ENCODE data around the gene EPHB1.

EPHB1 gene

DNA sequence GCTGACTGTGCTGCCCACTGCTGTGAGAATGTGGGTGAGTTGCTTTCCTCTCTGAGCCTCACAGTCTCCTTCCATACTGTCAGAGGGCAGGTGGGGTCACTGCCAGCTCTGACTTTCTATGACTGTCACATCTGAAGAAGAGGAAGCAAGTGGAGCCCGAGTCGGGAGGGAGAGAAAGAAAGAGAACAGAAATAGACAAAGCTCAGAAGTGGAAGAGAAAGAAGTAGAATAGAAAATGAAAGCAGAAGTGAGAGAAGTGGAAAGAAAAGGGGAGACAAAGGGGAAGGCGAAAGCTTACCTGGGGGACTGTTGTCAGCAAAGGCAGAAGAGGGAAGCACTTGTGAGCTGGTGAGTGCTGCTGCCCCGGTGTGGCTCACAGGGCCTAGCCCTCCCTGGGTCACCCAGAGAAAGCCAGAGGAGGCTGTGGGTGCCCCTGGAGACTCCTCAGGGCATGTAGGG lies 57.9 kb downstream of the EPHB1 start:
- no peak for DNase-seq

- DNase-seq = no peak
These were observed 59.2 kb downstream of the EPHB1 start for GRCh38 chr3:134854254-134854653.

DNA sequence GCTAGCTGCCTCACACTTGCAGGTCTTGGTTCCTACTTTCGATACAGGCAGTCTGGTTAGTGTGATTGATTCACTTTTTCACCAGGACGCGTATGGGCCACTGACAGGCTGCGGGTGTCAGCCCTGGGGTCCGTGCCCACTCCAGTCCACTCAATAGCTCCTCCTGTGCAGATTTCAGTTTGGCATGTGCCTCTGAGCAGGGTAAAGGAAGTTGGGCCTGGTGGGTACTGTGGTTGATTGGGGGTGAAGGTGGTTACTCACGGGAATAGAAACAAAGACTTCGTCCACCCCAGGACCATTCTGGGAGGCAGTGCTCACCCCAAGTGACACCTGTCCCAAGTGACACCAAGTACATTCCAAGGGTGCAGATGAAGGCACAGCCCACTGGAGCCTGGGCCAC lies 62.3 kb downstream of the EPHB1 start:
- DNase-seq = no peak

GRCh38 chr3:134857776-134858362 lies 62.8 kb downstream of the EPHB1 start:
- no peak for DNase-seq

- no peak for DNase-seq
These were observed 63.5 kb downstream of the EPHB1 start for GRCh38 chr3:134858441-134859035.

- DNase-seq = no peak
These were observed 64.3 kb downstream of the EPHB1 start for GRCh38 chr3:134859341-134859740.

DNA sequence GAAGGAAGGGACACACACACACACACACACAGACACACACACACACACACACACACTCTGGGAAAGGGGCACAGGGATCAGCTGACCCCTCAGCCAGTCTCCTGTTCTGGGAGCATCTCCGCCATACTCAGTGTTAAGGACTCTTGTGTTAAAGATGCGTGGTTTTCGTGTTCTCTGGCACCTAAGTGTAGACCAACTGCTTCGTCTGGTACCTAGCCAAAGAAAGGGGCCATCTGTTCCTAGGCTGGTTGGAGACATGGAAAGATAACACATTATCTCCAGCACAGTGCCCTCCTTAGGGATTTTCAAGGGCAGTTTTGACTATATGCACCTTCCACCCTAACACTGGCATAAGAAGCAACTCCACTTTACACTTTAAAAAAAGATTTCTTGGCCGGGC lies 65.1 kb downstream of the EPHB1 start:
- no peak for DNase-seq

- no peak for DNase-seq
These were observed 68.9 kb downstream of the EPHB1 start for GRCh38 chr3:134863915-134864314.

DNA sequence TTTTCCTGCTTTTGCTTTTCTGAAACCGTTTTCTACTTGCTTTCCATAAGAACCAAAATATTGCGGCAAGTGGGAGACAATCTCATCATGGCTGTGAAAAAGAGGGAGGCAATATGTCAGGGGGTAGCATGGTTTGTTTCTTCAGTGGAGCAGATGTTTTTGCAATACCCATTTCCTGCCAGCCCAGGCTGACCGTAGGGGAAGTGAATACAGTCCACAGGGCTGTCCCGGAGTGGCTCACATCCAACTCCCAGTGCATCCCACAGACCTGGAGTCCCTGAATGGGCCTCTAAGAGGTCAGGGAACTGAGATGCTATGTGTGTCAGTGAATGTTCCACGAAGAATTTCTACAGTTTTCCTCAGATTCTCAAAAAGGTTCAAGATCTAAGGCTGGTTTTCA lies 69.6 kb downstream of the EPHB1 start:
- DNase-seq = no peak

- DNase-seq = no peak
These were observed 72.2 kb downstream of the EPHB1 start for GRCh38 chr3:134867277-134867676.

DNA sequence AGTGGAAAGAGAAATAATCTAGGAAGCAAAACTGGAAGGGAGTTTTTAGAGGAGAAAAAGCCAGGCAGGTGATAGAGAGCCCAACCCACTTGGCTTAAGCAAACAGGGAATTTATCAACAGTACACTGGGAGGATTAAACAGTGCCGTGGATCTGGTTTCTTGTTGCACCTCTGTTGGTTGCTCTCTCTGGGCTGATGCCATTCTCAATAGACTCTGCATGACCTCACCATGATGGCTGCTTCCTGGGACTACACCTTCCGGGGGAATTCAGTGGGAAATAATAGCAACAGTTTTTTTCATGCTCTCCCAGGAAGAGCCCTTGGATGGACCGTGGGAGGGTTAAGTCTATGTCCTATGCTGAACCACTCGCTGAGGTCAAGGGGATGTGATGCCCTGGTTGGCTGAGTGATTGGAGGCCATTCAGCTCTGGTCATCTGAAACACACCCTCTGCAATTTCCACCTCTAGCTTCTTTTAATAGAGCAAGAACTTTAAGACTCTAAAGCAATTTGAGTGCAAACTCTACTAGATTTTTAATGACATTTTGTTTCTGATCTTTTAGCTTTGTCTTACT lies 74.2 kb downstream of the EPHB1 start:
- DNase-seq = no peak

DNA sequence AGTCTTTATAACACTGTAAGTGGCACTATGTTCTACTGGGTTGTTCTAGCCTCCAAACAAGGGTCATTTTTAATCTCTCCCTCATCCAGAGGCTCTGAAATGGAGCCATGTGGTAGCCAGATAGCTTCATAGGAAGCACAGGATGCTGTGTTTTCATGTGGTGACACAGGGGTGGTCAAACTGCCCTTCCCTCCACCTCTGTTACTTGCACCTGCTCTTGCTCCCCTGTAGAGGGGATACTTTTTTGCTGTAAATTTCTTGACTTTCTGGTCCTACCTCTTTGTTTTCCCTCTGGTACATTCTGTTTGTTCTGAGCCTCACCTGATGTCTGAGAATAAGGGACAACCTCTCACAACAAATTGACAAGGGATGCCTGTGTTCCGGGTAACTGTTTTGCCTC lies 76.8 kb downstream of the EPHB1 start:
- no peak for DNase-seq

GRCh38 chr3:134872440-134873388 lies 77.7 kb downstream of the EPHB1 start:
- DNase-seq = no peak

- DNase-seq = no peak
These were observed 78.7 kb downstream of the EPHB1 start for GRCh38 chr3:134873789-134874188.

- DNase-seq = no peak
These were observed 79.8 kb downstream of the EPHB1 start for GRCh38 chr3:134874737-134875413.

DNA sequence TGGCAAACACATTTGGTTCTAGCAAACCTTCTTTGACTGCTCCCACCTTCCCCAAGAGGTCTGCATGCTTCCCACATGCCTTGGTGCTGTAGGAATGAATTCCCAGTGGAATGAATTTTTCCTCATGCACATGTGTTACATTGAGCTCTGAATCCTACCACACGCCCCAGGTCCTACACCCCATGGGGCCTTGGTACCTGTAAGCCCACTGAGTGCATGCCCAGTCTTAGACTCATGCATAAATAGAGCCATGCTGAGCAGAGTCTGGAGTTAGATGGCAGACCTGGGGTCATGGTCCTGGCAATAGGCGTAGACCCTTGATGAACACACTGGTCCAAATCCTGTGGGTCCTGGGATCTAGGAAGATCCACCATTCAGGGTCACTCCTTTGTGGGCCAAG lies 81.8 kb downstream of the EPHB1 start:
- no peak for DNase-seq

DNA sequence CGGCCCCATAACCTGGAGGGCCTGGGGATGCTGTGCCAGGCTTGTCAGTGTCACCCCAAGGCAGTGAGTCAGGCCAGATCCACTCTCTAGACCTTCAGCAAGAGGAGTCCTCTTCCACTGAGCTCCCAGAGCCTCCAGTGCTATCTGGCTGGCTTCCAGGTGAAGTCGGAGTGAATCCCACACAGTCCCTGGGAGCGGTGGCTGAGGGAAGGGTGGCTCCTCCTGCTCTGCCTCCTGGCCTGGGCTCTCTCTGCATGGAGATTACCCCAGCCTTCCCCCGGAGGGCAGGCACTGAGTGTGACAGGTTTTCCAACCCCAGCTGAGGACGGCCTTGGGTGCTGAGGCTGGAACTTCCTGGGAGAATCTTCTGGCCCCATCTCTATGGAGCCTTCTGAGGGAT lies 82.7 kb downstream of the EPHB1 start:
- no peak for DNase-seq

DNA sequence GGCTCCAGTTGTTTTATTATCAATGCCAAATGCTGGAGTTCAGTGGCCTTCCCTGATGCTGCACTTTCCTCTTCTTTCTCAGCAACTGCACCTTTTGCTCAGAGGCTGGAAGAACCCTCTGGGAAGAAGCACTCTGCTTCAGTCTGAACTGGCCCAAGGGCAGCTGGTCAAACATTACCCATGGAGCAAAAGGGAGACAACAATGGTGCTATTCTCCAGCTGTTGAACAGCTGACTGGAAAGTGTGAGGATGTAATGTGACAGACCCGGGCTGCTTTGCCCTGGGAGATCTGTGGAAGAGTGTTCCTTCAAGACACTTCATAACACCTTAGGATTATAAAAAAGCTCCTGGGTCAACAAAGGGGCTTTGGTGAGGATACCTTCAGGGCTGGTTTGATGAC lies 84.9 kb downstream of the EPHB1 start:
- DNase-seq = peak; percentile 11 to 37

DNA sequence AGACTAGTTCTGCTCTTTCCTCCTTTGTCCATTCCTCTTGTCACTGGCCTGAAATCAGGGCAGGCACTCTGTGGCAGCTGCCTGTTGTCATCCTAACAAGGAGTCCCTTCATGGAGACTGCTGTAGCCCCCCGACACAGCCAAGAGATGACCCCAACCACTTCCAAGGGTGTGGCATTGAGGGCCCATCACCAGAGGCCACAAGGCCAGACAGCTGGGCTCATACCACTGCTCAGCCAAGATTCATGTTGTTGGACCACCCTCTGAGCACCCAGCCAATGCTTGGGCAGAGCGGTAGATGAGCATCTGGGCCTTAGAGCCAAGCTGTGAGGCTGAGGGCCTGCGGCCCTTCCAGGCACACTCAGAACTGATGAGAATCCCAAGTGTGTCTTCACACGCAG lies 85.4 kb downstream of the EPHB1 start:
- DNase-seq = no peak

DNA sequence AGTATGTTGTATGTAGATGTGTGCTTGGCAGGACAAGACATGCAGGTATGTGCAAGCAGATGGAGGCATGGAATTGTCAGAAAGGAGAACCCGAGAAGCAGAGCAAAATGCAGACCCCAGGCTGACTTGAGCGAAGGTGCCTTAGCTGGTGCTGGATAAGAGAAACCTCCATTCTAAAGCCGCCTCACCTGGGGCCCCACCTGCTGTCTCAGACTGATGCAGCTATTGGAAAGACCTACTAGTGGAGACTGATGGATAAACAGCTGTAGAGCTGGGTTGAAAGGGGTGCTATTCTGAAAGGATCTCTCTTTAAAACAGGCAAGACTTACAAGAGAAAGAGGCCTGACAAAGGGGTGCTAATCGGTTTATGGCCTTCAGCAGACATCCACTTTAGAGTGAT lies 86.2 kb downstream of the EPHB1 start:
- no peak for DNase-seq

- DNase-seq = no peak
These were observed 88.8 kb downstream of the EPHB1 start for GRCh38 chr3:134883697-134884385.

DNA sequence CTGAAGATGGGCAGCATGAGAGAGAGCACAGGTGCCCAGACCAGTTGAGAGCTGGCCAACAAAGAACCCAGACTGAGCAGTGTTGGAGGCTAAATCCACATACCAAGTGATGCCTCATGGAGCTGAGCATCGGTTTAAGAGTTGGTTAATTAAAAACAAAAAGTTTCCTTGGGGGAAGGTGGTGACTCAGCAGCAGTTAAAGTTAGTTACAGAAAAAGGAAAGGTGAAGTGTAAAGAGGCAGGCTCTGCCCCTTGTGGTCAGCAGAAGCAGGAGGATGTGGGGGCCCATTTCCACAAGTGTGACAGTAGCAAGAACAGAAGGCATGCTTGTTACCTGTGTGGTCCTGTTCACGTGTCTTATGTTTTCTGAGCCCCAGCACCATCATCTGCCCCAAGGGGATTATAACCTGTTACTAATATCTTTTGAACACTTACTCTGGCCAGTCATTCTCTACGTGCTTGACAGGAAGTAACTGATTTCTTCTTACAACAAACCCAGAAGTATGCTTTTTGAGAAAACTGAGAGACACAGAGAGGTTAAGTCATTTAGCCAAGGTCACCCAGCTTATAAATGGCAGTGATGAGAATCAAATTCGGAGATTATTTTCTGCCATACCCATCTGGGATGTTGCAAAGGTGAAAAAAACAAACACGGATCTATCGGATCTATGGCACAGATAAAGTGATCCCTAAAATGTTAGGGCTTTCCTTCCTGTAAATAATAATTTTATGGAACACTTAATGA lies 91.0 kb downstream of the EPHB1 start:
- DNase-seq = no peak
